Mucosa of stomach (tissue), 1 donor: ENCODE results near the gene CFAP54.
A peak's percentile ranks its signal among the peaks of the same experiment; 100 is the strongest.
"Not testable (repeated sequence)": the region's sequence is repeated elsewhere in the genome, so short reads cannot be mapped to it uniquely, and the experiment has no call there.

Source experiments
- H3K27me3 ChIP-seq: one replicate; pipeline ENCODE4 v1.7.0; 2013; ENCODE audit warnings: mild to moderate bottlenecking, low read length; ENCODE audit not compliant: control insufficient read depth, insufficient read depth
- H3K36me3 ChIP-seq: one replicate; pipeline ENCODE4 v1.7.0; 2013; ENCODE audit warnings: low read length; ENCODE audit not compliant: control insufficient read depth, insufficient read depth
- H3K4me1 ChIP-seq: one replicate; pipeline ENCODE4 v1.7.0; 2013; ENCODE audit warnings: mild to moderate bottlenecking, low read length; ENCODE audit not compliant: control insufficient read depth, insufficient read depth
- H3K4me3 ChIP-seq: one replicate; pipeline ENCODE4 v1.7.0; 2013; ENCODE audit warnings: low read length
- H3K9ac ChIP-seq: one replicate; pipeline ENCODE4 v1.7.0; 2013; ENCODE audit warnings: mild to moderate bottlenecking, low read length, moderate library complexity
- H3K9me3 ChIP-seq: one replicate; pipeline ENCODE4 v1.7.0; 2013; ENCODE audit warnings: mild to moderate bottlenecking, low read length, moderate library complexity; ENCODE audit not compliant: control insufficient read depth
- donor health status: Pancreatic carcinoma.

Gene CFAP54

GRCh38 chr12:96677363-96677762, 188.0 kb downstream of the CFAP54 start:
- no peaks in the 10 kb centered on the region for H3K9me3 ChIP-seq
- no peak overlapping the region for H3K4me3 ChIP-seq
- H3K4me1 ChIP-seq: no peaks in the 10 kb centered on the region
- H3K9ac ChIP-seq: no peak overlapping the region
- H3K27me3 ChIP-seq: no peaks in the 10 kb centered on the region
- no peaks in the 10 kb centered on the region for H3K36me3 ChIP-seq

- H3K4me1 ChIP-seq: no peaks in the 10 kb centered on the region
- H3K4me3 ChIP-seq: no peak overlapping the region
- no peak overlapping the region for H3K9ac ChIP-seq
- H3K36me3 ChIP-seq: no peaks in the 10 kb centered on the region
- no peaks in the 10 kb centered on the region for H3K9me3 ChIP-seq
- H3K27me3 ChIP-seq: no peaks in the 10 kb centered on the region
Observed at GRCh38 chr12:96687719-96688118, 198.3 kb downstream of the CFAP54 start.

- no peaks in the 10 kb centered on the region for H3K4me1 ChIP-seq
- H3K36me3 ChIP-seq: no peaks in the 10 kb centered on the region
- H3K9ac ChIP-seq: no peak overlapping the region
- no peaks in the 10 kb centered on the region for H3K9me3 ChIP-seq
- no peaks in the 10 kb centered on the region for H3K27me3 ChIP-seq
- no peak overlapping the region for H3K4me3 ChIP-seq
Observed at GRCh38 chr12:96698521-96698920, 209.1 kb downstream of the CFAP54 start.

- Histone ChIP-seq H3K9me3 (no peaks in the 10 kb centered on the region), H3K27me3 (no peaks in the 10 kb centered on the region), H3K4me1 (no peaks in the 10 kb centered on the region), H3K4me3 (no peak overlapping the region), H3K36me3 (no peaks in the 10 kb centered on the region), H3K9ac (no peak overlapping the region)
Observed at GRCh38 chr12:96698965-96699364, 209.6 kb downstream of the CFAP54 start.

GRCh38 chr12:96701856-96702255, 212.5 kb downstream of the CFAP54 start:
- Histone ChIP-seq H3K27me3 (no peaks in the 10 kb centered on the region), H3K9ac (no peak overlapping the region), H3K9me3 (no peaks in the 10 kb centered on the region), H3K4me1 (no peaks in the 10 kb centered on the region), H3K36me3 (no peaks in the 10 kb centered on the region), H3K4me3 (no peak overlapping the region)

- H3K36me3 ChIP-seq: no peaks in the 10 kb centered on the region
- H3K9ac ChIP-seq: no peak overlapping the region
- no peaks in the 10 kb centered on the region for H3K9me3 ChIP-seq
- H3K27me3 ChIP-seq: no peaks in the 10 kb centered on the region
- no peaks in the 10 kb centered on the region for H3K4me1 ChIP-seq
- no peak overlapping the region for H3K4me3 ChIP-seq
Observed at GRCh38 chr12:96710127-96710745, 220.9 kb downstream of the CFAP54 start.

- Histone ChIP-seq H3K9me3 (no peaks in the 10 kb centered on the region), H3K36me3 (no peaks in the 10 kb centered on the region), H3K27me3 (no peaks in the 10 kb centered on the region), H3K4me1 (no peaks in the 10 kb centered on the region), H3K9ac (no peak overlapping the region), H3K4me3 (no peak overlapping the region)
Observed at GRCh38 chr12:96711364-96711763, 222.0 kb downstream of the CFAP54 start.

- Histone ChIP-seq H3K9me3 (no peaks in the 10 kb centered on the region), H3K9ac (no peak overlapping the region), H3K4me3 (no peak overlapping the region), H3K36me3 (no peaks in the 10 kb centered on the region), H3K4me1 (no peaks in the 10 kb centered on the region), H3K27me3 (no peaks in the 10 kb centered on the region)
Observed at GRCh38 chr12:96714199-96714598, 224.8 kb downstream of the CFAP54 start.

GRCh38 chr12:96719660-96720362, 230.4 kb downstream of the CFAP54 start:
- Histone ChIP-seq H3K9me3 (no peaks in the 10 kb centered on the region), H3K27me3 (no peaks in the 10 kb centered on the region), H3K36me3 (no peaks in the 10 kb centered on the region), H3K9ac (peak overlapping the region; percentile 35), H3K4me3 (peak overlapping the region; percentile 6), H3K4me1 (no peaks in the 10 kb centered on the region)

GRCh38 chr12:96720363-96720705, 231.0 kb downstream of the CFAP54 start:
- no peaks in the 10 kb centered on the region for H3K27me3 ChIP-seq
- no peaks in the 10 kb centered on the region for H3K4me1 ChIP-seq
- H3K9ac ChIP-seq: peak overlapping the region; percentile 35
- peak overlapping the region; percentile 6 for H3K4me3 ChIP-seq
- H3K9me3 ChIP-seq: no peaks in the 10 kb centered on the region
- no peaks in the 10 kb centered on the region for H3K36me3 ChIP-seq

- not testable (repeated sequence) for H3K4me1 ChIP-seq, H3K9me3 ChIP-seq, H3K27me3 ChIP-seq
Observed at GRCh38 chr12:96729466-96729865, 240.1 kb downstream of the CFAP54 start.

GRCh38 chr12:96729886-96730285, 240.5 kb downstream of the CFAP54 start:
- Histone ChIP-seq H3K9me3 (no peaks in the 10 kb centered on the region), H3K36me3 (no peaks in the 10 kb centered on the region), H3K9ac (no peak overlapping the region), H3K4me1 (no peaks in the 10 kb centered on the region), H3K4me3 (no peak overlapping the region), H3K27me3 (no peaks in the 10 kb centered on the region)

More at GRCh38 chr12:96729466-96729865, 240.1 kb downstream of the CFAP54 start:
- not testable (repeated sequence) for H3K9ac ChIP-seq, H3K4me3 ChIP-seq, H3K36me3 ChIP-seq
